HG03025 (cell line): ENCODE results near the gene TRIM28.
"Not testable (repeated sequence)": the region's sequence is repeated elsewhere in the genome, so short reads cannot be mapped to it uniquely, and the experiment has no call there.

ENCODE experiments used
- ATAC-seq: cut with Tn5 transposase; IDR thresholded peaks from one replicate; pipeline ENCODE4 v1.9.1; 2021; ENCODE audit warnings: mild to moderate bottlenecking, moderate library complexity; ENCODE audit not compliant: unreplicated experiment, low FRiP score

Gene TRIM28

DNA sequence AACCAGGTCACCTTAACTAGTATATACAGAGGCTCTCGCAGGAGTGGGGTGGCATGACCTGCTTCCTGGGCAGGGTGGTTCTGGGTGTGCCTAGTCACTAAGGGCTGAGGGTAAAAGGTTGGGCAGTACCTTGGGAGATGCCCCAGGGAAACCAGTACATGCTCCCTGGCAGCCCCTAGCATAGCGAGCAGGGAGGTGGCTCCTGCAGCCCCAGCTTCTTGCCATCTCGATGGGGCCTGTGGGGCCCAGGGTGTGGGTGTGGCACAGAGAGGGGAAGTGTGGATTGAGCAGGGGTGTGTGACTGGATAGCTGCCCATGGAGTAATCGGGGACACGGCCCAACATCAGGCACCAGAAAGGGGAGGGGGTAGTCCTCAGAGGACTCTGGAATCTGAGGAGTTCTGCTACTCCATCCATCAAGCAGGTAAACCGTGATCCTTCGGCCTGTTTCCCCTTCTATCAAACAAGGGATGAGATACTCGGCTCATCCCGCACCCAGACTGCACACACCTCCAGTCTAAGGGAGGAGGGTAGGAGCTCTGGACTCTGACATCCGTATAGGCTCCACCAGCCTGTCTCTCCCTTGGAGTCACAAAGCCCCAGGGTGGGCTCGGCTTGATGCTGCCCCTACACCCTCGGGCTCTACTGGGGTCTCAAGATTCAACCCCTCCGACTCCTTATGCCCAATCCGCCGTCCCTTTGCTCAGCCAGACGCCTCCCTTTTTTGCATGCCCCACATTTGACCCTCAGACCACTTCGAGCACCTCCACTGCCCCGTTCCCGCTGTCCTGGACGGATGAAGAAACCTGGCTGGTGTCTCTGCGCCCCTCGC lies 25.4 kb upstream of the TRIM28 start:
- ATAC-seq: no peak

DNA sequence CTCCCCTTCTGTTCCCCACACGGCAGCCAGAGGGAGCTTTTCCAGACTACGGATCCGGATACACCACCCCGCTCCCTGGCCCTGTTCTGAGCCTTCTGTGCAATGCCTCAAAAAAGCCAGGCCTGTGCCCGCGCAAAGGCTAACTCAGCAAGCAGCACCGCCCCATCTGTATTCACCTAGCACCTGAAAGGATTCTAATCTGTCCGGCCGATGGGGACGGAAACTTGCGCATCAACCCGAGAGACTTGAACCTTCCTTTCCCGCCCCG lies 24.8 kb upstream of the TRIM28 start:
- ATAC-seq: no peak

DNA sequence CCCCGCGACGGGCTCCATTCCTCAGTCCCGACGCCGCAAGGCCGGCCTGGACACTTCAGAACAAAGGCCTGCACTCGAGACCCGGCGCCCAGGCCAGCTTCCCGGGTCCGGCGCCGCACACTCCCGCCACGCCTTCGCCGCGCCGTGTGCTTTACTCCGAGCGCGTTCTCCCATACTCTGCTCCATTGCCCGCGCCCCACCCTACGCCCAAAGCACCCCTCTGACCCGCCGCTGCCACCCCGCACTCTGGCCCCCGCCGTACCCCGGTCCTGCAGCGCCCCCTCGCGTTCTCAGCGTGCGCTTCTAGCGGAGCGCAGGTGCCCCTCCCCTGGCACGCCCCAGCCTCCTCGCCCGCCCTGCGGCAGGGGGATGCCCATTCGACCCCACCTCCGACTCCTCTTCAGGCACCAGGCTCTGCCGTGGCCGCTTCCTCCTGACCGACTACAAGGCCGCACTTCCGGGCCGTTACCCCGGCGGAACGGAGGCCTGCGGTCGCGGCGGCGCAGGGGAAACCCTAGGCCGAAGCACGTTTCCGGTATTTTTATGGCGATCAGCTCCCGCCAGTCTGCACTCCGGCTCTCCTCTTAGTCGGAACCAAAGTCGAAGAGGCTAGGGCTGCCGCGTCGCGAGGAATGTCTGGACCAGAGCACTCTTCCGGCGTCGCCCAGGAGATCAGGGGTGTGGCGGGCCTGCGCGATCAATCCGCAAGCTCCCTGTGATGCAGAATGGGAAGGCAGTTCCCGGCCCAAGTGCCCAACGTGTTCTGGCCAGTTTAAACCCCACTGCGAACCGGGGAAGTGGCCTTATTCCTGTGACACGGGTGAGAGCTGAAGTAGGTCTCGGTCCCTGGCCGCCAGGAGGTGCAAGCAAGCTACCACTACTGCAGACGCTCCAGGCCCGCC lies 24.3 kb upstream of the TRIM28 start, which contains the start of gene ZBTB45:
Gene ZBTB45, minus strand, starts transcription at position 456 of the 902 bp plus-strand sequence. CDS start 2,137 bp downstream, outside the sequence.
- ATAC-seq: peak; percentile 63

DNA sequence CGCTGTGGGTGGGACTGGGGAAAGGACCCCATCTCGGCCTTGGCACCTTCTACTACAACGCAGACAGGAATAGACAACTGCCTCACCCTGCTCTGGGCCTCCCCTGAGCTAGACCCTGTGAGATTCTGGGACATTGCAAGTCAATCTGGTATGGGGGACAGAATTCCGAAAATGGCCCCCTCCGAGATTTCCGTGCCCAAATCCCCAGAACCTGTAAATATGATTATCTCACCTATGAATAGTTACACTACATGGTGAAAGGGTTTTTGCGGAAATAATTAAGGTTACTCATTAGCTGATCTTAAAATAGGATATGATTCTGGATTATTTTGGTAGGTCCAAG lies 23.6 kb upstream of the TRIM28 start:
- no peak for ATAC-seq

DNA sequence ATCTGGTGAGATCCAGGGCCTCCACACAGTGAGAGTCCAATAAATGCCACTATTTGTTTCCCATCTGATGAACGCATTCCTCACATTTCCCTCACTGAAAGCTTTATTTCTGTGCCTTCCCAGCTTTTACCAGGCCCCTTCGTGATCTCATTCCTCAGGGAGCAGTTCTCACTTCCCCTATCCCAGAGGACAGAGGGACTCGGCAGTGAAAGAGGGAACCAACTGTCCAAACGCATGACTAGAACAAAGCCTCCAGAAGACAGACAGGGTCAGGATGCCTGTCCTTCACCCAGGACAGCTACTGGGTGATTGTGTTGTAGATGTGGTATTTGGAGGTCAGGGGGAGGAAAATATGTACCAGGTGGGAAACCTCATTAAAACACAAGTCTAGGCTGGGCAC lies 22.2 kb upstream of the TRIM28 start:
- no peak for ATAC-seq

DNA sequence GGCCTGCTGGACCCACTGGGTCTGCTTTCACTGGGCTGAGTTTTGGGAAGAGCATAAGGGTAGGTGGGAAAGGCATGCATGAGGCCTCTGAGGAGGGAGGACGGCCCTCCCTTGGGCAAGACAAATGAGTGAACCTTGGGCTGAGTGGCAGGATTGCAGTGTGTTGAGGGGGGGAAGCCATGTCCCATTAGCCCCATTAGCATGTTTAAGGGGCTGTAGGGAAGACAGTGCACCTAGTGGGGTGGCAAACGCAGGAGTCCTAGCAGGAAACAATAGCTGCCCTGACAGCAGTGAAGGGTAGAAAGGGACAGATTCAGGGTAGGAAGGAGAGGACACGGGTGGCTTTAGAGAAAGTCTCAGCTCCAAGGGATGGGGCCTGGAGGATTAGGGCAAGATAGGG lies 21.2 kb upstream of the TRIM28 start:
- ATAC-seq: no peak

DNA sequence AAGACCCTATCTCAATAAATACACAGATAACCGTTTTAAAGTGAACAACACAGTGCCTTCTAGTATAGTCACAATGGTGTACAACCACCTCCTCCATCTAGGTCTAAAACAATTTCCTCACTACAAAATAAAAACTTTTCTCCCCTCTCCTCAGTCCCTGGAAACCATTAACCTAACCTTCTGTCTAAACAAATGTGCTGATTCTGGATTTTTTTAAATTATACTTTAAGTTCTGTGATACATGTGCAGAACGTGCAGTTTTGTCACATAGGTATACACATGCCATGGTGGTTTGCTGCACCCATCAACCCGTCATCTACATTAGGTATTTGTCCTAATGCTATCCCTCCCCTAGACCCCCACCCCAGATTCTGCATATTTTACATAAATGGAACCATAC lies 14.5 kb upstream of the TRIM28 start:
- ATAC-seq: no peak

DNA sequence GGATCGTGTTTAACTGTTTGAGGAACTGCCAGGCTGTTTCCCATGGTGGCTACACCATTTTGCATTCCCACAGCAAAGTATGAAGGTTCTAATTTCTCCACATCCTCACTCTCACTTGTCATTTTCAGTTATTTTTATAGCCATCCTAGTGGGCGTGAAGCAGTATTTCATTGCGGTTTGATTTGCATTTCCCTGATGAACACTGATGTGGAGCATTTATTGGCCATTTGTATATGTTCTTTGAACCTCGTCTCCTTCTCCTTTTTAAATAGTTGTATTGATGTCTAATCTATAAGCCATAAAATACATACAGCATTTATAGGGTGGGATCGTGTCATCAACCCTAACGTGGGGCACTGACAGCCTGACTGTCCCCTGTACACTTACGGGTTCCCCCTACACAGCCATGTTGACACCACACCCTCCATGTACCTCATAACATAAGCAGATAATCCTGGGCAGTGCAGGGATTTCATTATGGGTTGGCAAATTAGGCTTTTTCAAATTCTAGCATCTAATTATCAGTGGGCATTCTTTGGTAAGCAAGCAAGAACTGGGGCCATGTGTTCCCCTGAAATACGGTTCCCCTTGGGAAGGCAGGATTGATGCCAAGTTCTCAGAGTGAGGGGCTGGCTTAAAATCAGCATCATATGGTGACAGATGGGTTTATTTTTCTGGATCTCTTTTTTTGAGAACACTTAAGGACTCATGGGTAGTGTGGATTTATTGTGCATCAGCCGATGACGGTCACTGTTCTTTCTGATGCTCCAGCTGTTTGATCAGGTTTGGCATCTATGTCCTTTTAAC lies 12.6 kb upstream of the TRIM28 start:
- ATAC-seq: no peak

DNA sequence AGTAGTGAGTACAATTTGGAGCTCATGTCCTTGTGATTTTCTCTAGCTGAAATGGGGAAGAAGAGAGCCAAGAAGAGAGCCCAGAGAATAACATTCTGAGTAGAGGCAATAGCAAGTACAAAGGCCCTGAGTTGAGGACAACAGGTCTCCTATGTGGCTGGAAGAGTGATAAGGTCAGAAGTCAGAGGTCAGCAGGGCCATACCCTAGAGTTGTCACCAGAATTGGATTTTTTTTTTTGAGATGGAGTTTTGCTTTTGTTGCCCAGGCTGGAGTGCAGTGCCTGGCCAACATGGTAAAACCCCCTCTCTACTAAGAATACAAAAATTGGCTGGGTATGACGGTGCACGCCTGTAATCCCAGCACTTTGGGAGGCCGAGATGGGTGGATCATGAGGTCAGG lies 8.0 kb upstream of the TRIM28 start:
- no peak for ATAC-seq

DNA sequence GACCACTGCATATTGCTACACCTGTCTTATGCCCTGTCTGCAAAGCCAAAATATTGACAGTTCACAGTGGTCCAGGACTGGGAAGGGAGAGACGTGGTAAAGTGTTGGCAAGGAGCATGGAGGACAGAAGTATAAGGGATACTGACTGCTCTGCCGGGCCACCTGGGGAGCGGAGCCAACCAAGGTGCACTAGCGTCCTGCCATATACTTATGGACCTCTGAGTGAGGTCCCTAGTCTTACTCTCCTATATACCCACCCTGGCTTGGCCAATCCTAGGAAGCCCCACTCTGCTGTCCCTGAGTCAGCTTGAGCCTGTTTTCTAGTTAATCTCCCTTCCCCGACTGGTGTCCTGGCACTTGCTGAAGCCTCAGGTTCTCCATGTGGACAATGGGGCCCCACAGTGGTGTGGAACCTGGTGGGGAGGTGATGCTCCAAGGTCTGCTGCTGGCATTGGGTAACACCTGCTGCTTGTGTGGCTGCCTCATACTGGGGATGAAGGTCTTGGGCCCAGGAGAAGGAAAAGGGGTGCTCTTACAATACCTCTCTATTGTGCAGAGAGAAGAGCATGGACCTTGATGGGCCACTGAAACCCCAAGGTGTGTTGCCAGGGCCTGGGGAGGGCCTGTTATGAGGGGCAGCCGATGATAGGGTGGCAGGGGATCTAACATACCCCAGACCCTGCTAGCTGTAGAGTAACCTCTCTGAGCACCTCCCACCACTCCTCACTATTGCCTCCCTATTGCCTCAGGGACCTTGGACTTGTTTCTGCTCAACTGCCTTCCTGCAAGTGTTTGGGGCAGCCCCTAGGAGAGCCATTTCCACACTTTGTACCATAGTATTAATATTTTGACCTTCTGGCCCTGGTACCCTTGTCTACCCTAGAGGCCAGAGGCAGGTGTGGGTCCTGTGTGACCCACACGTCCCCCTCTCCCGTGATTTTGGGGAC lies 6.7 kb upstream of the TRIM28 start:
- no peak for ATAC-seq

DNA sequence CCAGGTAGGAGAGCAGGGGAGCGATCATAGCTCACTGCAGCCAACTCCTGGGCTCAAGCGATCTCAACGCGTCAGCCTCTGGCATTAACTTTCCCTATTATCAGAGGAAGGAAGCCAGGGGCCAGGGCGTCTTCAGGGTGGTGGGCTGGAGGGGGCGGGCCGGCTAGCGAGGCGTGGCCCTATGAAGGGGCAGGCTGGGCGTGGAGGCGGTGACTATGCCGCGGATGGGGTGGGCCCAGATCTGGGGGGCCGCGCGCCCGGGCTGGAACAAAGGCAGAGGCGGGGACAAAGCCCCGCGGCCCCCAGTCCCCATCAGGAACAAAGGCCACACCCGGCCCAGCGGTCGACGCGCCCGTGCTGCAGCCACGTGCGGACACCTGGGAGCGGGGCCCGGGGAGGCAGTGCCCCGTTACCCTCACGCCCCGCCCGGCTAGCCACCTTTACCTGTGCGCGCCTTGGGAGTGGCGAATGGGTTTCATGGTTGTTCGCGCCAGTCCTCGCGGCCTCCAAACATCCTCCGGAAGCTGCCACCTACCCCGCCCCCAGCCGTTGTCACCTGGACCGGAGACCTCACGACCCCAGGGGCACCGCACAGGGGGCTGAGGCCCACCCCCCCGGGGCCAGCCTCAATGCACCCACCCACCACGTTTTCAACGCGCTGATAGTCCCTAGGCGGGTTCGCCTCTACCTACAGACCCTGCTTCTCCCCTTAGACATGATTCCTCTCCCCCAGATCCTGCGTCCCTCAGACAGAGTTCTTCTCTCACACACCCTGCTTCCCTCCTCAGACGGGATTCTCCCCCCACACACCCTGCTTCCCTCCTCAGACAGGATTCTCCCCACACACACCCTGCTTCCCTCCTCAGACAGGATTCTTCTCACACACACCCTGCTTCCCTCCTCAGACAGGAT lies 5.4 kb upstream of the TRIM28 start:
- no peak for ATAC-seq

DNA sequence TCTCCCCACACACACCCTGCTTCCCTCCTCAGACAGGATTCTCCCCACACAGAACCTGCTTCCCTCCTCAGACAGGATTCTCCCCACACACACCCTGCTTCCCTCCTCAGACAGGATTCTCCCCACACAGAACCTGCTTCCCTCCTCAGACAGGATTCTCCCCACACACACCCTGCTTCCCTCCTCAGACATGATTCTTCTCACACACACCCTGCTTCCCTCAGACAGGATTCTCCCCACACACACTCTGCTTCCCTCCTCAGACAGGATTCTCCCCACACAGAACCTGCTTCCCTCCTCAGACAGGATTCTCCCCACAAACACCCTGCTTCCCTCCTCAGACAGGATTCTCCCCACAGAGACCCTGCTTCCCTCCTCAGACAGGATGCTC lies 4.7 kb upstream of the TRIM28 start:
- ATAC-seq: not testable (repeated sequence)

DNA sequence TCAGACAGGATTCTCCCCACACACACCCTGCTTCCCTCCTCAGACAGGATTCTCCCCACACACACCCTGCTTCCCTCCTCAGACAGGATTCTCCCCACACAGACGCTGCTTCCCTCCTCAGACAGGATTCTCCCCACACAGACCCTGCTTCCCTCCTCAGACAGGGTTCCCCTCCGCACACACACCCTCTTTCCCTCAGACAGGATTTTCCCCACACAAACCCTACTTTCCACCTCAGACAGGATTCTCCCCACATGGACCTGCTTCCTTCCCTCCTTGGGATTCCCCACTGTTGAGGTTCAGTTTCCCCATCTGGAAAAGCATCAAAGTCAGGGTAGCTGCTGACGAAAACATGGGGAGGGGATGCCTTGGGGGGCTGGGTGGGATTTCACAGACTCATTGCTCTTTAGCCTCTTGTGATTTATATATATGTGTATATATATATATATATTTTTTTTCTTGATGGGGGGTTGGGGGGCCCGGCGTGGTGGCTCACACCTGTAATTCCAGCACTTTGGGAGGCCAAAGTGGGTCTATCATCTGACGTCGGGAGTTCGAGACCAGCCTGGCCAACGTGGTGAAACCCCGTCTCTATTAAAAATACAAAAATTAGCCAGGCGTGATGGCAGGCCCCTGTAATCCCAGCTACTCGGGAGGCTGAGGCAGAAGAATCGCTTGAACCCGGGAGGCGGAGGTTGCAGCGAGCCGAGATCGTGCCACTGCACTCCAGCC lies 1.1 kb upstream of the TRIM28 start:
- not testable (repeated sequence) for ATAC-seq

DNA sequence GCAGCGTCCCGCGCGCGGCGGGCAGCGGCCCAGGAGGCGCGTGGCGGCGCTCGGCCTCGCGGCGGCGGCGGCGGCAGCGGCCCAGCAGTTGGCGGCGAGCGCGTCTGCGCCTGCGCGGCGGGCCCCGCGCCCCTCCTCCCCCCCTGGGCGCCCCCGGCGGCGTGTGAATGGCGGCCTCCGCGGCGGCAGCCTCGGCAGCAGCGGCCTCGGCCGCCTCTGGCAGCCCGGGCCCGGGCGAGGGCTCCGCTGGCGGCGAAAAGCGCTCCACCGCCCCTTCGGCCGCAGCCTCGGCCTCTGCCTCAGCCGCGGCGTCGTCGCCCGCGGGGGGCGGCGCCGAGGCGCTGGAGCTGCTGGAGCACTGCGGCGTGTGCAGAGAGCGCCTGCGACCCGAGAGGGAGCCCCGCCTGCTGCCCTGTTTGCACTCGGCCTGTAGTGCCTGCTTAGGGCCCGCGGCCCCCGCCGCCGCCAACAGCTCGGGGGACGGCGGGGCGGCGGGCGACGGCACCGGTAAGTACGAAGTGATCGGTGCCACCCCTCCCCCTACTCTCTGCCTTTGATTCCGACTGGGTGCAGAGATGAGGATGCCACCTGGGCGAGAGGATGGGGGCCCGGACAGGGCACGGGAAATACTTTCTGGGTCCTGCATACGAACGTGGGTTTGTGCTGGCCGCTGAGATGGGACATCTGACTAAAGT lies 874 bp downstream of the TRIM28 start:
- ATAC-seq: peak; percentile 51

DNA sequence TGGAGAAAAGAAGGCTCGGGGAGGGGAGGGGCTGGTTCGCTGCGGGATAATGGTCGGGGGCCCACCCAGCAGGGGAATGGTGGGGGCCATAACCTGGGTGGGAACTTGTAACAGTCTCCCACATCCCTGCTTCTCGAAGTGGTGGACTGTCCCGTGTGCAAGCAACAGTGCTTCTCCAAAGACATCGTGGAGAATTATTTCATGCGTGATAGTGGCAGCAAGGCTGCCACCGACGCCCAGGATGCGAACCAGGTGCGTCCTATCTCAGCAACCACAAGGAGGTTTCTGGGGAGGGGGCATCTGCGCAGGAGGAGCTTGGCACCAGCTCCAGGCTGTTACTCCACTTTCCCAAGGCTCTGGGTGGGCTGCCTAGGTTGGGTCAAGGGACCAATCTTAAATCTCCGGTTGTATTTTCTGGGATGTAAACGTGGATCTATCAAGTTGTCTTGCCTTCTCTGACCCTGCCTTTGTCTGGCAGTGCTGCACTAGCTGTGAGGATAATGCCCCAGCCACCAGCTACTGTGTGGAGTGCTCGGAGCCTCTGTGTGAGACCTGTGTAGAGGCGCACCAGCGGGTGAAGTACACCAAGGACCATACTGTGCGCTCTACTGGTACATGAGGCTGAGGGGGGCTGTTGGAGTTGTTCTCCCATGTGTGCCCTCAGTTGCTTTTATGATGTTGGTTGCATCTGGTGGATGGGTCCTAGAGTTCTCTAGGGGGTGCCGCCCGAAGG lies 1.6 kb downstream of the TRIM28 start:
- no peak for ATAC-seq

DNA sequence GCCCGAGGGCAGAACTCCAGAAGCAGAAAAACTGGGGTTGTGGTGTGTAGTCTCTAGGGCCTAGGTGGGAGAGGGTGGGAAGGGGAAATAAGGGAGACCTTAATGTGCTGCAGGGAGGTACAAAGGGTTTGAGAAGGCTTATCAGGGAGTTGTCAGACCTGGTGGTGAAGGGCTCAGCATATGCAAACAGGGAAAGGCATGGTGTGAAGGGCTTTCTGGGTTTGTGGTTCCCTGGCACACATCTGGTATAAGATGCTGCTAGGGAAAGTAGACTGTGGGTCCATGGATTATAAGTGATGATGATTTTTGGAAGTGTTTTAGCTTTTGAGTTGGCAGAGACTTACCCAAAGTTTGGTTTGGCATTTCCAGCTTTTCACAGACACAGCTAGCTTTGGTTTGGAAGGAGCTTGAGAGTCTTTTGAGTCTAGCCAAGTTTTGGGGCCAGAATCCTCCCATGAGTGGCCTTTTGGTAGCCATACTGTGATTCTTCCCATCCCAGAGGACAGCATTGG lies 2.2 kb downstream of the TRIM28 start:
- ATAC-seq: no peak
